NCI-H1105 treated with DMSO at 0.1 percent for 48 hours (cell line): ENCODE results near the gene GMPS.
"Not testable (repeated sequence)": the region's sequence is repeated elsewhere in the genome, so short reads cannot be mapped to it uniquely, and the experiment has no call there.

Experiments
- DNase-seq: peaks from one replicate; lab custom pipeline; 2025; lab: John Stamatoyannopoulos, UW

GMPS gene

GRCh38 chr3:155941354-155941753 lies 70.9 kb downstream of the GMPS start:
- DNase-seq = no peak

GRCh38 chr3:155944081-155944480 lies 73.6 kb downstream of the GMPS start:
- no peak for DNase-seq

- no peak for DNase-seq
Observed at GRCh38 chr3:155946178-155946577, 75.7 kb downstream of the GMPS start.

- DNase-seq = no peak
Observed at GRCh38 chr3:155948476-155948875, 78.0 kb downstream of the GMPS start.

- no peak for DNase-seq
Observed at GRCh38 chr3:155949453-155950217, 79.2 kb downstream of the GMPS start.

- DNase-seq = no peak
Observed at GRCh38 chr3:155956508-155957411, 86.3 kb downstream of the GMPS start.

- no peak for DNase-seq
Observed at GRCh38 chr3:155957412-155957880, 87.0 kb downstream of the GMPS start.

GRCh38 chr3:155958676-155959075 lies 88.2 kb downstream of the GMPS start:
- DNase-seq = no peak

- DNase-seq = no peak
Observed at GRCh38 chr3:155960060-155960459, 89.6 kb downstream of the GMPS start.

GRCh38 chr3:155961044-155961443 lies 90.6 kb downstream of the GMPS start:
- DNase-seq = not testable (repeated sequence)

- DNase-seq = no peak
Observed at GRCh38 chr3:155963570-155963969, 93.1 kb downstream of the GMPS start.

GRCh38 chr3:155970398-155970797 lies 99.9 kb downstream of the GMPS start:
- no peak for DNase-seq

- DNase-seq = no peak
Observed at GRCh38 chr3:155972885-155973584, 102.6 kb downstream of the GMPS start.

GRCh38 chr3:155978324-155978723 lies 107.9 kb downstream of the GMPS start:
- DNase-seq = no peak

GRCh38 chr3:155979746-155980145 lies 109.3 kb downstream of the GMPS start:
- DNase-seq = no peak

GRCh38 chr3:155981669-155982068 lies 111.2 kb downstream of the GMPS start:
- no peak for DNase-seq

- no peak for DNase-seq
Observed at GRCh38 chr3:155983834-155984474, 113.5 kb downstream of the GMPS start.

- no peak for DNase-seq
Observed at GRCh38 chr3:155984791-155985417, 114.5 kb downstream of the GMPS start.

GRCh38 chr3:155989536-155989935 lies 119.1 kb downstream of the GMPS start:
- no peak for DNase-seq

GRCh38 chr3:155991212-155991611 lies 120.8 kb downstream of the GMPS start:
- no peak for DNase-seq

GRCh38 chr3:155991847-155992246 lies 121.4 kb downstream of the GMPS start:
- DNase-seq = no peak
